Fibroblast of lung (primary cell): Measurements from ENCODE around the gene CAPRIN1.
A peak's percentile ranks its signal among the peaks of the same experiment; 100 is the strongest.

Experiments
- CTCF ChIP-seq, 2 donors: IDR thresholded peaks in 1 of 2; conservative IDR thresholded peaks in 1 of 2; 1 replicate in 1 of 2; 2 replicates in 1 of 2; pipeline ENCODE4 v1.5.1; 2011 to 2012; ENCODE audit warnings: low read length in 2 of 2, control low read depth in 1 of 2, inconsistent platforms in 1 of 2, low read depth in 1 of 2, mild to moderate bottlenecking in 1 of 2
- EZH2 ChIP-seq: IDR thresholded peaks from 2 replicates; pipeline ENCODE4 v1.5.1; 2012; ENCODE audit warnings: low read length, control low read depth, mild to moderate bottlenecking; ENCODE audit errors: missing control alignments

- TF ChIP-seq CTCF (conservative IDR thresholded peaks at IDR 0.05 in 1 of 2, IDR thresholded peaks at IDR 0.05 in 1 of 2; ENCODE audit: low read depth in 1 of 2, low read length in 2 of 2) (peak in 1 of 2 donors; percentile 15), EZH2 (no peak)
Measured at GRCh38 chr11:34105079-34105956, 53.8 kb downstream of the CAPRIN1 start, which contains the start of gene NAT10.
